ENCODE measurements around the gene EIF2B1. TPM values are rescaled to one million over a fixed set of nuclear protein-coding genes. Genes with fewer than 3 reads are reported as not detected.

Gene EIF2B1
- total RNA-seq, 1 donor from 2014 or later, result 85.1 TPM

- Histone ChIP-seq H3K4me3 (no peak overlapping the region), H3K9ac (no peak overlapping the region), H3K4me2 (no peak overlapping the region), H3K4me1 (no peaks in the 10 kb centered on the region), H3K36me3 (peaks cover 8% of the 10 kb centered on the region), H3K27me3 (no peaks in the 10 kb centered on the region), H4K20me1 (ENCODE audit: low read depth) (no peaks in the 10 kb centered on the region), H2AFZ (replicated peaks) (no peak overlapping the region), H3K9me3 (ENCODE audit: low read depth) (no peaks in the 10 kb centered on the region), H3K79me2 (ENCODE audit: low read depth) (no peaks in the 10 kb centered on the region), H3K27ac (no peak overlapping the region), H3F3A (ENCODE audit: low read depth) (no peaks in the 10 kb centered on the region)
- no peaks in the 10 kb centered on the region for H3K4me1 Mint-ChIP-seq
- TF ChIP-seq EZH2 (IDR thresholded peaks at IDR 0.05) (no peak), EZH2phosphoT487 (IDR thresholded peaks at IDR 0.05) (no peak), CTCF (IDR thresholded peaks at IDR 0.05) (no peak)
- peaks cover 2% of the 10 kb centered on the region for H3K27me3 Mint-ChIP-seq (ENCODE audit: insufficient read depth, low read depth)
- H3K4me3 Mint-ChIP-seq, result no peak overlapping the region
- no peak overlapping the region for H3K27ac Mint-ChIP-seq
- peaks cover 14% of the 10 kb centered on the region for H3K36me3 Mint-ChIP-seq
- no peak for DNase-seq (ENCODE audit: low spot score)
- H3K9me3 Mint-ChIP-seq, result no peaks in the 10 kb centered on the region
Observed at GRCh38 chr12:123657211-123657610, 23.7 kb upstream of the EIF2B1 start.

GRCh38 chr12:123656392-123656791 lies 22.9 kb upstream of the EIF2B1 start:
- Histone ChIP-seq H3K27ac (no peak overlapping the region), H3K4me3 (no peak overlapping the region), H3K9me3 (ENCODE audit: low read depth) (no peaks in the 10 kb centered on the region), H3K79me2 (ENCODE audit: low read depth) (no peaks in the 10 kb centered on the region), H3F3A (ENCODE audit: low read depth) (no peaks in the 10 kb centered on the region), H4K20me1 (ENCODE audit: low read depth) (no peaks in the 10 kb centered on the region), H3K27me3 (no peaks in the 10 kb centered on the region), H3K4me1 (no peaks in the 10 kb centered on the region), H3K4me2 (no peak overlapping the region), H3K36me3 (peaks cover 8% of the 10 kb centered on the region), H3K9ac (no peak overlapping the region), H2AFZ (replicated peaks) (no peak overlapping the region)
- Mint-ChIP-seq H3K27me3 (ENCODE audit: insufficient read depth, low read depth) (peaks cover 2% of the 10 kb centered on the region), H3K9me3 (no peaks in the 10 kb centered on the region), H3K27ac (no peak overlapping the region), H3K36me3 (peaks cover 18% of the 10 kb centered on the region), H3K4me1 (no peaks in the 10 kb centered on the region), H3K4me3 (no peak overlapping the region)
- DNase-seq (ENCODE audit: low spot score), result no peak
- TF ChIP-seq CTCF (IDR thresholded peaks at IDR 0.05) (no peak), EZH2 (IDR thresholded peaks at IDR 0.05) (no peak), EZH2phosphoT487 (IDR thresholded peaks at IDR 0.05) (no peak)

GRCh38 chr12:123655420-123655819 lies 21.9 kb upstream of the EIF2B1 start:
- peak overlapping the region; percentile 43 for H3K9ac ChIP-seq
- H3K36me3 ChIP-seq, result peaks cover 14% of the 10 kb centered on the region
- H3K27me3 ChIP-seq, result no peaks in the 10 kb centered on the region
- H3K4me2 ChIP-seq, result no peak overlapping the region
- peaks cover 15% of the 10 kb centered on the region for H3K36me3 Mint-ChIP-seq
- no peak overlapping the region for H3K4me3 ChIP-seq
- H3K9me3 Mint-ChIP-seq, result no peaks in the 10 kb centered on the region
- no peaks in the 10 kb centered on the region for H4K20me1 ChIP-seq (ENCODE audit: low read depth)
- no peak for DNase-seq (ENCODE audit: low spot score)
- no peak overlapping the region for H3K4me3 Mint-ChIP-seq
- no peaks in the 10 kb centered on the region for H3F3A ChIP-seq (ENCODE audit: low read depth)
- no peaks in the 10 kb centered on the region for H3K4me1 Mint-ChIP-seq
- peaks cover 2% of the 10 kb centered on the region for H3K27me3 Mint-ChIP-seq (ENCODE audit: insufficient read depth, low read depth)
- no peaks in the 10 kb centered on the region for H3K79me2 ChIP-seq (ENCODE audit: low read depth)
- no peak overlapping the region for H3K27ac ChIP-seq
- TF ChIP-seq EZH2phosphoT487 (IDR thresholded peaks at IDR 0.05) (no peak), EZH2 (IDR thresholded peaks at IDR 0.05) (no peak), CTCF (IDR thresholded peaks at IDR 0.05) (no peak)
- no peak overlapping the region for H3K27ac Mint-ChIP-seq
- no peaks in the 10 kb centered on the region for H3K9me3 ChIP-seq (ENCODE audit: low read depth)
- no peak overlapping the region for H2AFZ ChIP-seq (replicated peaks)
- H3K4me1 ChIP-seq, result no peaks in the 10 kb centered on the region
